OCI-M2 (cell line): Measurements from ENCODE around the gene CCNJ.
"Not testable (repeated sequence)": the region's sequence is repeated elsewhere in the genome, so short reads cannot be mapped to it uniquely, and the experiment has no call there.

Source experiments
- DNase-seq: peaks from one replicate; lab custom pipeline; 2025; ENCODE audit not compliant: unreplicated experiment; lab: John Stamatoyannopoulos, UW

The CCNJ gene

DNA sequence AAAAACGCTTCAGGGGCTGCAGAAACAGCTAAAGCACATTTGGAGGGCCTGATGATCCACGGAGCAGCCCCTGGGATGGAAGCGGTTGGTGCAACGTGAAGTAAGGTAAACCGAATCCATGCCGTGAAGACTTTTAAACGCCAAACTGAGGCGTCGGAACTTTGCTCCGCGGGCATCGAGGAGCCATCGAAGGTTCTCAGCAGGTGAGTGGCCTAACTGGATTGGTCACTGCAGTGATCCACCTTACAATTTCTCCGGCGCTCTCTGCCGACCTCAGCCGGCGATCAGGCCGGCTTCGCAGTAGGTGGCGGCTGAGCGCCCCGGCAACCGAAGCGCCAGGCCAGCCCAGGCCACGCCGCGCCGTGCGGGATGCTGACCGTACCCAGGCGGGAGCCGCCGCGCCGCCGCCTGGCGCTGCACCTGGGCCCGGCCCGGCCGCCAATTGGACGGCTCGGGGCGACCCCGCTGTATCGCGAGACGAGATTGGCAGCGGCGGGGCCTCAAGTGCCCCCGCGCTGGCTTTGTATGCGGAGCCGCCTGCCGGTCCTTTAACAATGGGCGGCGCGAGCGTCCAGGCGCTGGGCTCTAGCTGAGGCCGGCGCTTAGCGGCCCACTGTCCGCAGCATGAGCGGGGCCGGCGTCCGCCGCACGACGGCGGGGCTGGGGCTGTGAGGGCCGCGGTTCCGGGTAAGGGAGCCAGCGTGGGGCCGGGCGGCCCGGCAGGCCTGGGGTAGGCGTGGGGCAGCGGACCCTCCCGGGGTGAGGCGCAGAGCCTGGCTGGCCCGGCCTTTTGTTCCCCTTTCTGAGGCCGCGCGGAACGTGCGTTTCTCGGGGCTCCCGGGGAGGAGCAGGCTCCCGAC is at the start of gene CCNJ:
Gene CCNJ (plus strand): TSS at position 551 of the 860 bp plus-strand sequence. CDS start 811 bp downstream, outside the sequence.
- peak; percentile 29 for DNase-seq

GRCh38 chr10:95994376-95994775 is 49.0 kb upstream of the CCNJ start:
- not testable (repeated sequence) for DNase-seq

DNA sequence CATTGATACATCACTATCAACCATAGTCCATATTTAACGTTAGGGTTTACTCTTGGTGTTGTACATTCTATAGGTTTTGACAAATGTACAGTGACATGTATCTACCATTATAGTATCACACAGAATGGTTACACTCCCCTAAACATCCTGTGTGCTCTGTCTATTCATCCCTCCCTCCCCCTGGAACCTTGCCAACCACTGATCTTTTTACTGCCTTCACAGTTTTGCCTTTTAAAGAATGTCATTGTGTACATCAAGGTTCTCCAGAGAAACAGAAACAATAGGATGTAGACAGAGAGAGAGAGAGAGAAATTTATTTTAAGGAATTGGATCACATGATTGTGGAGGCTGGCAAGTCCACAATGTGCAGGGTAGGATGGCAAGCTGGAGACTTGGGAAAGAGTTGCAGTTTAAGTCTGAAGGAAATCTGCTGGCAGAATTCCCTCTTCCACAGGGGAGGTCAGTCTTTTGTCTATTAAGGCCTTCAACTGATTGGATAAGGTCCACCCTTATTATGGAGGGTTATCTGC is 45.1 kb upstream of the CCNJ start:
- DNase-seq, result no peak

- no peak for DNase-seq
Observed at GRCh38 chr10:96013956-96014355, 29.4 kb upstream of the CCNJ start.

- no peak for DNase-seq
Observed at GRCh38 chr10:96014473-96015102, 28.8 kb upstream of the CCNJ start.

- peak; percentile 27 for DNase-seq
Observed at GRCh38 chr10:96017191-96017687, 26.1 kb upstream of the CCNJ start.

GRCh38 chr10:96021332-96021731 is 22.1 kb upstream of the CCNJ start:
- no peak for DNase-seq

GRCh38 chr10:96022739-96023138 is 20.6 kb upstream of the CCNJ start:
- DNase-seq, result peak; percentile 46

- no peak for DNase-seq
Observed at GRCh38 chr10:96023168-96023567, 20.2 kb upstream of the CCNJ start.

DNA sequence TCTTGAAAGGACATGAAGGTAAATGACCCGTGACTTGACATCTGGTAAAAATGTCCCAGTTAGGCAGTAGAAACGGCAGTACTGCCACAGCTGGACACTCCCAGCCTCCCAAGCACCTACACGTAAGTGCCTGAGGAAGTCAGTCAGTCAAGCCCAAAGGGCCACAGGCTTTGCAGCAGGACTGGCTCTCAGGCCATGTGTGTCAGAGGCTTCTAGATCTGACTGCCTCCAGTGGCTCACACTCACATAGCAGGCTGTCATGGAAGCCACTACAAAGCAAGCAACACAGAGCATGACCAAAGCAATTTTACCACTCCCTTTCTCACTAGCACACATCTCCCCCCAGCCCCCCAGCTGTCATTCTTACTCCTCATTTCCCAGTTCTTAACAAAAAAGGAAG is 17.8 kb upstream of the CCNJ start:
- DNase-seq, result no peak

DNA sequence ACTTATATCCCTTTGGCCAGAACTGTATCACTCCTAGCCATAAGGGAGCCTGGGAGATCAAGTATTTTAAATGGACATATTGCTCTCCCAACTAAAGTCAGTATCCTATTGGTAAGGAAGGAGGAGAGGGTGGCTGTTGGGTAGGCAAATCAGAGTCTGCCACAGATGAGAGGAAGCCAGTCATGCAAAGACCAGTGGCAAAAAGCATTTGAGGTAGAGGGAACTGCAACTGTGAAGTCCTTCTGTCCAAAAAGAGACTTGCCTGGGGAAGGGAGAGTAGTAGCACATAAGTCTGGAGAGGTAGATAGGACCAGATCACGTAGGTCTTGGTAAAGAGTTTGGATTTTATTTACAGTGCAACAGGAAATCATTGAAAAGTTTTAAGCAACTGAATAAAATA is 8.8 kb upstream of the CCNJ start:
- no peak for DNase-seq

DNA sequence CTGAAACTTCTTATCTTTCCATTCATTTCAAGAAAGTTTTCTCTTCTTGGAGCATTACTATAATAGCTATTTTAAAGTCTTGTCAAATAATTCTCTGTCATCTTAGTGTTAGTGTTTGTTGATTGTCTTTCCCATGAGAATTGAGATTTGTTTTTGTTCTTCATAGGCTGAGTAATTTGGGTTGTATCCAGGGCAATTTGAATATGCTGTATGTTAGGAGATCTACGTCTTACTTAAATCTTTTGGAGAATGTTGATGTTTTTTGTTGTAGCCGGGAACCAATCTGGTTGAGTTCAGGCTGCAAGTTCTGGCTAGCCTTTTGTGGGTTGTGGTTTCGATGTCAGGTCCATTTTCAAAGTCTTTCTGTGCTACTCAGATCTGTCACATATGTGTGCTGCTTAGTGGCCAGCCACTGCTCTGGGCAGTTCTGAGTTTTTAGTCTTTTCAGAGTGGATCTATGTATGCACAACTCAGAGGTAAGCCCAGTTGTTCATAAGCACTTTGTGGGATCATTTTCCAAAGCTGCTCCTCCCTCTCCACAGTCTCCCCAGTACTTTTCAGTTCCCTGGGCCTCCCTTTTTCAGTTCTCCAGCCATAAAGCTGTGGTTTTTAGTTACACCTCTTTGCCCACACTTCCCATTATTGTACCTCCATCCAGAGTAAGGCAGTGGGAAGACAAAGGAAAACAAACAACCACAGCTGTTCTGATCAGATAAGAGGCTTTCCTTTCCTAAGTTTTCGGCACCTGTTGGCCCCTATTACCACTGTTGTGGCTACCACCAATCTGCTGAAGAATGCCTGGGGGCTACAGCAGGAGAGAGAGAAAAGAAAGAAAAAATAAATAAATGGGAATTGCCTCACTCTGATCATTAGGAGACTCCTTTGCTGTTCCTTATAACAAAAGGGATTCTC is 4.7 kb upstream of the CCNJ start:
- no peak for DNase-seq

- no peak for DNase-seq
Observed at GRCh38 chr10:96041146-96041545, 2.2 kb upstream of the CCNJ start.

- peak; percentile 33 for DNase-seq
Observed at GRCh38 chr10:96043893-96044715, 721 bp downstream of the CCNJ start.

- DNase-seq, result no peak
Observed at GRCh38 chr10:96044736-96045135, 1.4 kb downstream of the CCNJ start.

DNA sequence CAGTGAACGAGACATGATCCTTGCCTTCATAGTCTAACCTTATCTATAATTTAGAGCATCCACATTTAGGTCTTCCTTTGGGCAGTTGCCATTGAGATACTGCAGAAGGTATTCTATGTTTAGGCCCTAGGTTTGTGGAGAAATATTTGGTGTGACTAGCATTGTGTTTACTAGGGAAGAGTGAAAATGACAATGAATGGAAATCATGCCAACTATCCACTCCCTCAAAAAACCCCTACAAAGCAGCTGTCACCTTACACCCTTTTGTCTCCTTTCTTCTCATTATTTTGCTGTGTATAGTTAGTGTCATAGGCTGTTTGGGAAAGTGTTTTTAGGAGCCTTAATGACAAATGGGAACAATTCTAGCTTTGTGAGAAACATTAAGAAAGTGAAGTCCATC is 3.2 kb downstream of the CCNJ start:
- no peak for DNase-seq

GRCh38 chr10:96047004-96047649 is 3.7 kb downstream of the CCNJ start:
- no peak for DNase-seq

DNA sequence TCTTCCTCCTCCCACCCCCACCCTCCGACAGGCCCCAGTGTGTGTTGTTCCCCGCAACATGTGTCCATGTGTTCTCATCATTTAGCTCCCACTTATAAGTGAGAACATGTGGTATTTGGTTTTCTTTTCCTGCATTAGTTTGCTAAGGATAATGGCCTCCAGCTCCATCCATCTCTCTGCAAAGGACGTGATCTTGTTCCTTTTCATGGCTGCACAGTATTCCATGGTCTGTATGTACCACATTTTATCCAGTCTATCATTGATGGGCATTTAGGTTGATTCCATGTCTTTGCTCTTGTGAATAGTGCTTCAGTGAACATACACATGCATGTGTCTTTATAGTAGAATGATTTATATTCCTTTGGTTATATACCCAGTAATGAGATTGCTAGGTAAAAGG is 4.5 kb downstream of the CCNJ start:
- DNase-seq, result not testable (repeated sequence)

DNA sequence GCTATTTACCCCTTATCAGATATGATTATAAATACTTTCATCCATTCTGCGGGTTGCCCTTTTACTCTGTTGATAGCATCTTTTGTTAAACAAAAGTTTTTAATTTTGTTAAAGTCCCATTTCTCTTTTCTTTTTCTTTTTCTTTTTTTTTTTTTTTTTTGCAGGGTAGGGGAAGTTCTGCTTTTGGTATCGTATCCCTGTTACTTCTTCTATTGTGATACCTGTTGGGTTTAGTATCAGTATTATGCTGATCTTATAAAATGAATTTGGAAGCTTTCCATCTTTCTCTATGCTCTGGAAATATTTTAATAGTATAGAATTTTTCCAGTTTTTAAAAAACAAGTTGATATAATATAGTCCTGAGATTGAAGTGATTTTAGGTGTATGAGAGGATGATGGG is 6.0 kb downstream of the CCNJ start:
- DNase-seq, result no peak

GRCh38 chr10:96053985-96054384 is 10.6 kb downstream of the CCNJ start:
- no peak for DNase-seq
